Aorta (tissue), 5 donors: ENCODE data around the gene AHRR. TPM values are rescaled to one million over a fixed set of nuclear protein-coding genes. Genes with fewer than 3 reads are reported as not detected.
"Not testable (repeated sequence)": the region's sequence is repeated elsewhere in the genome, so short reads cannot be mapped to it uniquely, and the experiment has no call there.

ENCODE experiments used
- ATAC-seq: fragments of 200-7000 bp; cut with Tn5 transposase; one replicate; pipeline ENCODE4 v1.9.1; 2022; ENCODE audit warnings: moderate library complexity; ENCODE audit not compliant: low FRiP score
- DNase-seq, 2 donors: peaks; one replicate each; pipeline ENCODE4 v3.0.0-alpha.2; 2020
- H3K27ac ChIP-seq, 2 donors: one replicate each; pipeline ENCODE4 v1.5.1; 2013; ENCODE audit warnings: low read length in 2 of 2, mild to moderate bottlenecking in 2 of 2, moderate library complexity in 2 of 2, control low read depth in 1 of 2, inconsistent platforms in 1 of 2, low read depth in 1 of 2
- H3K27me3 ChIP-seq, 2 donors: one replicate each; pipeline ENCODE4 v1.6.1; 2013; ENCODE audit warnings: control low read depth in 1 of 2, low read length in 1 of 2, mild to moderate bottlenecking in 1 of 2, moderate library complexity in 1 of 2; ENCODE audit not compliant: insufficient read depth in 2 of 2, control insufficient read depth in 1 of 2
- H3K36me3 ChIP-seq, 2 donors: one replicate each; pipeline ENCODE4 v1.6.1; 2013; ENCODE audit warnings: control low read depth in 1 of 2, low read length in 1 of 2, mild to moderate bottlenecking in 1 of 2; ENCODE audit not compliant: insufficient read depth in 2 of 2, control insufficient read depth in 1 of 2
- H3K4me1 ChIP-seq, 2 donors: one replicate each; pipeline ENCODE4 v1.6.1; 2013; ENCODE audit warnings: low read length in 2 of 2, control low read depth in 1 of 2, mild to moderate bottlenecking in 1 of 2, moderate library complexity in 1 of 2; ENCODE audit not compliant: insufficient read depth in 2 of 2, control insufficient read depth in 1 of 2
- H3K4me3 ChIP-seq, 2 donors: one replicate each; pipeline ENCODE4 v1.5.1; 2013; ENCODE audit warnings: low read length in 2 of 2, control low read depth in 1 of 2, mild to moderate bottlenecking in 1 of 2
- H3K9me3 ChIP-seq: one replicate; pipeline ENCODE4 v1.6.1; 2013; ENCODE audit warnings: mild to moderate bottlenecking, low read length; ENCODE audit not compliant: control insufficient read depth
- WGBS, 2 donors: extraction: QIAGEN DNeasy Blood & Tissue Kit; methylation state at CpG; one replicate each; pipeline ENCODE4 v1.1.7; 2013; 5-methylcytosine and 5-hydroxymethylcytosine counted together
- intact Hi-C, 2 donors: fragments of 100-400 bp; cut with DNase I; formaldehyde crosslinking; loops; one replicate each; pipeline versions ENCODE4 v1.14.2 to v1.15.0; 2022
- polyA plus RNA-seq, 2 donors: library from polyadenylated mRNA; stranded (reverse); fragments of 200-250 nt; gene quantifications; one replicate each; pipeline ENCODE4 v1.2.3, GENCODE V29; 2013
- total RNA-seq, 2 donors: library from RNA; stranded (reverse); fragmentation: NEBNext Ultra II Directional; extraction: Animal tissue kit (Norgen Biotek cat#: 25700); gene quantifications; one replicate each; pipeline ENCODE4 v1.2.1, GENCODE V29; 2021
- donor health status: healthy with polysubstance abuse.
- donor health status: Bipolar disorder and iron deficiency.
- donor health status: DM: no; HTN: no; CAD: no.
- donor health status: DM: no; HTN: no; CAD: no.
- donor health status: DM: yes; HTN: yes; CAD: no.

The AHRR gene
- total and polyA plus RNA-seq, 4 donors = 0.13 to 3.8 (median 1.7) TPM

- DNase-seq = peak in 1 of 2 donors; percentile 60
- intact Hi-C loops, H3K27me3 ChIP-seq, ATAC-seq, H3K4me1 ChIP-seq, H3K36me3 ChIP-seq, H3K4me3 ChIP-seq, H3K27ac ChIP-seq, H3K9me3 ChIP-seq: not testable (repeated sequence)
- WGBS, 2 donors = 91 to 92% methylated on average over 13 of the region's 13 CpGs
These were observed 31.3 kb upstream of the AHRR start for GRCh38 chr5:290200-290599.

GRCh38 chr5:291345-291744 is 30.2 kb upstream of the AHRR start:
- H3K27me3 ChIP-seq, intact Hi-C loops, H3K4me1 ChIP-seq, H3K36me3 ChIP-seq, H3K4me3 ChIP-seq, H3K9me3 ChIP-seq, H3K27ac ChIP-seq, ATAC-seq: not testable (repeated sequence)
- 97 to 99% methylated on average over 10 of the region's 10 CpGs for WGBS, 2 donors
- DNase-seq = peak in 1 of 2 donors; percentile 19

- H3K36me3 ChIP-seq, H3K4me3 ChIP-seq, H3K4me1 ChIP-seq, ATAC-seq, H3K27me3 ChIP-seq, intact Hi-C loops, H3K9me3 ChIP-seq, H3K27ac ChIP-seq: not testable (repeated sequence)
- 94 to 98% methylated on average over 13 to 17 of the region's 17 CpGs for WGBS, 2 donors
- peak in 1 of 2 donors; percentile 42 for DNase-seq
These were observed 26.7 kb upstream of the AHRR start for GRCh38 chr5:294788-295187.

- H3K4me1 ChIP-seq, H3K27ac ChIP-seq, H3K9me3 ChIP-seq, H3K36me3 ChIP-seq, ATAC-seq, H3K4me3 ChIP-seq, intact Hi-C loops, H3K27me3 ChIP-seq: not testable (repeated sequence)
- 84 to 90% methylated on average over 10 of the region's 10 CpGs for whole genome bisulfite sequencing, 2 donors
- peak in 1 of 2 donors; percentile 38 for DNase-seq
These were observed 25.3 kb upstream of the AHRR start for GRCh38 chr5:296207-296606.

- H3K4me1 ChIP-seq, H3K27me3 ChIP-seq, H3K27ac ChIP-seq, H3K36me3 ChIP-seq, ATAC-seq, H3K4me3 ChIP-seq, H3K9me3 ChIP-seq, intact Hi-C loops: not testable (repeated sequence)
- DNase-seq = peak in 1 of 2 donors; percentile 22
- 88 to 89% methylated on average over 14 to 16 of the region's 16 CpGs for WGBS, 2 donors
These were observed 24.6 kb upstream of the AHRR start for GRCh38 chr5:296954-297353.

GRCh38 chr5:297448-297847 is 24.1 kb upstream of the AHRR start:
- H3K27me3 ChIP-seq, DNase-seq, intact Hi-C loops, H3K36me3 ChIP-seq, ATAC-seq, H3K4me3 ChIP-seq, H3K4me1 ChIP-seq, H3K9me3 ChIP-seq, H3K27ac ChIP-seq: not testable (repeated sequence)
- 77 to 78% methylated on average over 6 of the region's 6 CpGs for WGBS, 2 donors

- intact Hi-C loops, H3K27me3 ChIP-seq, H3K27ac ChIP-seq, H3K4me1 ChIP-seq, ATAC-seq, H3K4me3 ChIP-seq, H3K9me3 ChIP-seq, H3K36me3 ChIP-seq: not testable (repeated sequence)
- 67 to 73% methylated on average over 14 of the region's 14 CpGs for WGBS, 2 donors
- peak in 1 of 2 donors; percentile 51 for DNase-seq
These were observed 23.4 kb upstream of the AHRR start for GRCh38 chr5:297991-298736.

GRCh38 chr5:298737-299125 is 22.8 kb upstream of the AHRR start:
- intact Hi-C loops = no loop called here
- Histone ChIP-seq H3K27ac (no peak overlapping the region), H3K9me3 (no peaks in the 10 kb centered on the region), H3K27me3 (no peaks in the 10 kb centered on the region), H3K4me1 (no peaks in the 10 kb centered on the region), H3K36me3 (no peaks in the 10 kb centered on the region), H3K4me3 (no peak overlapping the region)
- ATAC-seq (no peak), DNase-seq (no peak)
- WGBS, 2 donors = 92% methylated on average over 2 of the region's 2 CpGs; no CpG with 5 or more reads in 1 of the 2 donors

GRCh38 chr5:299921-300320 is 21.6 kb upstream of the AHRR start:
- peak; percentile 38 for ATAC-seq
- H3K27me3 ChIP-seq, H3K36me3 ChIP-seq: not testable (repeated sequence)

More at GRCh38 chr5:299921-300320, 21.6 kb upstream of the AHRR start:
- DNase-seq, intact Hi-C loops, H3K4me1 ChIP-seq, H3K4me3 ChIP-seq, H3K9me3 ChIP-seq, H3K27ac ChIP-seq: not testable (repeated sequence)
- 44 to 70% methylated on average over 3 to 5 of the region's 5 CpGs for WGBS, 2 donors
